K562 (cell line): ENCODE measurements around the gene NVL. TPM values are rescaled to one million over a fixed set of nuclear protein-coding genes. Genes with fewer than 3 reads are reported as not detected.
"Not testable (repeated sequence)": the region's sequence is repeated elsewhere in the genome, so short reads cannot be mapped to it uniquely, and the experiment has no call there.

Source experiments
- ATAC-seq: fragments of 200-7000 bp; cut with Tn5 transposase; 3 replicates; pipeline ENCODE4 v1.9.1; 2020; ENCODE audit warnings: moderate library complexity
- BruUV-seq: library from RNA; stranded (reverse); fragments of 400-500 nt; replicated peaks from 2 replicates; lab custom pipeline; 2021; lab: Mats Ljungman, UMichigan
- CTCF ChIA-PET: fragments of 300-600 bp; formaldehyde crosslinking; extraction: SDS; loops from one replicate; lab custom pipeline; 2021; ENCODE audit warnings: low intra/inter-chr PET ratio; lab: Yijun Ruan, JAX
- POLR2A ChIA-PET: fragments of 300-600, 350-650 bp; sonication (Branson Sonifier 250); formaldehyde crosslinking; extraction: SDS; loops from one replicate; lab custom pipeline; 2021; ENCODE audit warnings: antibody characterized with exemption, inconsistent platforms; lab: Yijun Ruan, JAX
- DNase-seq, 4 experiments: peaks; one replicate each; pipeline versions ENCODE4 v3.0.0 to v3.0.0-alpha.2; 2011 to 2018; ENCODE audit warnings: low spot score in 3 of 4, mixed read lengths in 3 of 4; ENCODE audit errors: extremely low read depth in 1 of 4
- FAIRE-seq: peaks from 2 replicates; lab custom pipeline; 2011; peaks lifted over from hg19 to GRCh38; lab: Jason Lieb, UNC
- H2AFZ ChIP-seq: 2 replicates; pipeline ENCODE4 v1.6.0; 2011; ENCODE audit warnings: low read depth, low read length, control low read depth, inconsistent platforms
- H3K27ac ChIP-seq: fragments of 200-600 bp; 3 replicates; pipeline ENCODE4 v1.8.0; 2011; ENCODE audit warnings: low read depth, mild to moderate bottlenecking, control low read depth, inconsistent platforms, low read length, moderate library complexity, mixed read lengths; ENCODE audit errors: extremely low read depth
- H3K27me3 ChIP-seq, 2 experiments: fragments of 300-600 bp in 1 of 2; 2 replicates in 1 of 2; 3 replicates in 1 of 2; pipeline versions ENCODE4 v1.6.0 to v1.8.0; 2011; ENCODE audit warnings: inconsistent platforms in 2 of 2, low read length in 2 of 2, mild to moderate bottlenecking in 1 of 2, mixed read lengths in 1 of 2, moderate library complexity in 1 of 2; ENCODE audit not compliant: control insufficient read depth in 2 of 2, insufficient read depth in 2 of 2
- H3K36me3 ChIP-seq: fragments of 300-600 bp; 3 replicates; pipeline ENCODE4 v1.8.0; 2011; ENCODE audit warnings: mild to moderate bottlenecking, low read length, inconsistent platforms; ENCODE audit not compliant: control insufficient read depth, insufficient read depth
- H3K4me1 ChIP-seq, 2 experiments: fragments of 200-600 bp in 1 of 2; replicated peaks in 1 of 2; 2 replicates in 1 of 2; 3 replicates in 1 of 2; pipeline versions ENCODE4 v1.5.1 to v1.8.0; 2011; ENCODE audit warnings: inconsistent platforms in 2 of 2, low read length in 2 of 2, mild to moderate bottlenecking in 1 of 2, mixed read lengths in 1 of 2, moderate library complexity in 1 of 2; ENCODE audit not compliant: control insufficient read depth in 2 of 2, insufficient read depth in 2 of 2
- H3K4me2 ChIP-seq: 2 replicates; pipeline ENCODE4 v1.6.1; 2011; ENCODE audit warnings: low read length, control low read depth, inconsistent platforms, mixed read lengths; ENCODE audit not compliant: insufficient read depth
- H3K4me3 ChIP-seq: fragments of 200-600 bp; sonication (generic), shearing (Covaris generic); 2 replicates; pipeline ENCODE4 v1.5.1; 2016; ENCODE audit warnings: control low read depth, inconsistent platforms
- H3K79me2 ChIP-seq: fragments of 200-600 bp; 3 replicates; pipeline ENCODE4 v1.8.0; 2011; ENCODE audit warnings: low read length, inconsistent platforms; ENCODE audit not compliant: control insufficient read depth, insufficient read depth
- H3K9ac ChIP-seq, 2 experiments: 2 replicates each; pipeline versions ENCODE4 v1.6.0 to v1.6.1; 2011; ENCODE audit warnings: low read depth in 2 of 2, low read length in 2 of 2, control low read depth in 1 of 2, inconsistent platforms in 1 of 2, mild to moderate bottlenecking in 1 of 2, mixed read lengths in 1 of 2; ENCODE audit not compliant: insufficient read depth in 1 of 2
- H3K9me1 ChIP-seq: one replicate; pipeline ENCODE4 v1.6.0; 2011; ENCODE audit warnings: inconsistent platforms, mild to moderate bottlenecking, low read length, moderate library complexity; ENCODE audit not compliant: control insufficient read depth, insufficient read depth
- H3K9me3 ChIP-seq: replicated peaks from 2 replicates; pipeline ENCODE4 v1.5.1; 2011; ENCODE audit warnings: low read depth, low read length, inconsistent platforms; ENCODE audit not compliant: control insufficient read depth, insufficient read depth
- H4K20me1 ChIP-seq: replicated peaks from 2 replicates; pipeline ENCODE4 v1.6.1; 2011; ENCODE audit warnings: low read length, inconsistent platforms, mixed read lengths; ENCODE audit not compliant: control insufficient read depth, insufficient read depth
- LEF1 ChIP-seq: fragments of 450-650 bp; IDR thresholded peaks from 2 replicates; pipeline ENCODE4 v1.6.1; 2016; ENCODE audit warnings: mild to moderate bottlenecking
- ZNF609 ChIP-seq: sonication (generic); formaldehyde crosslinking; IDR thresholded peaks from 2 replicates; pipeline ENCODE4 v1.8.1; 2023; ENCODE audit warnings: missing genetic modification reagents, mild to moderate bottlenecking, borderline replicate concordance
- ZNF668 ChIP-seq: fragments of 250-450 bp; sonication (Bioruptor Pico); IDR thresholded peaks from 2 replicates; pipeline ENCODE4 v1.8.0; 2022; ENCODE audit warnings: mild to moderate bottlenecking, inconsistent platforms
- WGBS: fragments of 100-300 bp; shearing (Covaris generic); methylation state at CpG from one replicate; pipeline ENCODE4 v1.1.6; 2016; ENCODE audit warnings: low coverage, mixed read lengths; ENCODE audit not compliant: insufficient coverage; ENCODE audit errors: missing lambda C conversion rate; 5-methylcytosine and 5-hydroxymethylcytosine counted together
- in situ Hi-C: fragments of 300-500 bp; cut with MboI; formaldehyde crosslinking; loops from 4 replicates; pipeline ENCODE4 v1.15.0; 2018; ENCODE audit warnings: inconsistent platforms, mixed read lengths
- intact Hi-C: fragments of 100-400 bp; cut with micrococcal nuclease; formaldehyde crosslinking; loops from 2 replicates; pipeline ENCODE4 v1.14.2; 2022
- polyA plus RNA-seq, 8 experiments: library from polyadenylated mRNA; depleted of rRNA in 4 of 8; stranded (reverse) in 5 of 8; unstranded in 3 of 8; fragments of >200 nt; fragmentation: Nextera tagmentation in 2 of 8; fragmentation: Illumina TruSeq in 1 of 8; extraction: Ambion mirVana in 2 of 8; extraction: Trizol in 1 of 8; gene quantifications; 2 replicates each; pipeline versions ENCODE4 v1.2.1 to v1.2.3, GENCODE V29; 2011 to 2014; ENCODE audit warnings: inconsistent platforms in 1 of 8, missing spikeins in 1 of 8
- total RNA-seq, 7 experiments: library from RNA; depleted of rRNA in 6 of 7; stranded (reverse); fragments of >200 nt in 6 of 7; fragmentation: Illumina TruSeq in 2 of 7; extraction: Trizol in 2 of 7; gene quantifications; 2 replicates each; pipeline versions ENCODE4 v1.2.1 to v1.2.3, GENCODE V29; 2011 to 2021; ENCODE audit warnings: low replicate concordance in 1 of 7

The NVL gene
- total and polyA plus RNA-seq, 9 of the 15 experiments (the other 6 are each of a cell fraction or from before 2014, with no cell fraction given), result 32.5 to 86.6 (median 62.9) TPM

- TF ChIP-seq ZNF609 (CRISPR knock-in tag), result no peak
- TF ChIP-seq LEF1, result no peak
- TF ChIP-seq ZNF668, result no peak
Measured at GRCh38 chr1:224312025-224312424, 17.9 kb downstream of the NVL start (continued).

- POLR2A ChIA-PET, result interaction anchor here (0.7 to 3.3 kb wide), 4 partner anchors 9 to 24 kb away, joined by 3 to 17 read pairs (median 4); no protein-coding TSS in a partner anchor
- CTCF ChIA-PET, result not testable (repeated sequence)
Measured at GRCh38 chr1:224311503-224311902, 18.5 kb downstream of the NVL start.

More at GRCh38 chr1:224311503-224311902, 18.5 kb downstream of the NVL start:
- H3K79me2 ChIP-seq, H3K27me3 ChIP-seq, FAIRE-seq, DNase-seq, H3K9me3 ChIP-seq, H3K9me1 ChIP-seq, in situ Hi-C loops, H3K4me3 ChIP-seq, ATAC-seq, intact Hi-C loops, H3K4me2 ChIP-seq, H4K20me1 ChIP-seq, H3K27ac ChIP-seq, H3K4me1 ChIP-seq, H3K9ac ChIP-seq, BruUV-seq, H2AFZ ChIP-seq: not testable (repeated sequence)
- H3K36me3 ChIP-seq, result peaks cover 89% of the 10 kb centered on the region
- 100% methylated on average over 1 of the region's 1 CpG for WGBS
